ENCODE results near the gene ARMC8.
A peak's percentile ranks its signal among the peaks of the same experiment; 100 is the strongest.

The ARMC8 gene

DNA sequence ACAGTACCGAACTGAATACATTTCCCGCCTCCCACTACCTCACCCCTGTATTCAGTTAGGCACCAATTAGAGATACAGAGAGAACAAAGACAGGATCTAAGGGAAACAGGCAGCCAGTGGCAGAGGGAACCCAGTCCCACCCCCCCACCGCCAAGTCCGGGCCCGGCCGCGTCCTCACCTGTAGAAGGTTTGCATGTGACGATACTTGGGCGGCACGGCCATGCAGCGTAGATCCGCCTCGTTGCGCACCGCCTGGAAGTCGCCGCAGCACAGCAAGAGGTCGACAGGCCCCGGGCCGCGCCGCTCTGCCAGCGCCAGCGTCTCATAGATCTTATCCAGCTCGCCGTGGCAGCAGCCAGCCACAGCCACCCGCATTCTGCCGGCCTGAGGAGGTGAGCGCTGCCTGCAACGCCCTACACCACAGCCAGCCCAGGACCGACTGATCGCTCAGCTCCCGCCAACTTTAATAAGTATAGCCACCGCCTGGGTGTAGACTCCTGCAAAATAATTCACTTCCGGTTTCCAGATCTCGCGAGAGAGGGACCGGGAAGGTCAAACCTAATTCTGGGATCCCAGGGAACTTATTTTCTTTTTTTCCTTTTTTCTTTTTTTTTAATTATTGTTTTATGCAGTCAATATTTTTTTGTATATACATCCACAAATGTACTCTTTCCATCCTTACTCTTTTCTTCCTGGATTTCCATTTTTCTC, 12.5 kb upstream of the ARMC8 start, which contains the start of gene DBR1:
TSS of gene DBR1 (minus strand) at position 501 of the 711 bp plus-strand sequence. CDS start at position 375, 126 bp downstream.
- Histone ChIP-seq H3K4me2 (ENCODE audit: low read length) (peak within 1 kb of the TSS; percentile 79), H3K9me3 (replicated peaks; ENCODE audit: low read length) (no peaks in the 10 kb centered on the region)

DNA sequence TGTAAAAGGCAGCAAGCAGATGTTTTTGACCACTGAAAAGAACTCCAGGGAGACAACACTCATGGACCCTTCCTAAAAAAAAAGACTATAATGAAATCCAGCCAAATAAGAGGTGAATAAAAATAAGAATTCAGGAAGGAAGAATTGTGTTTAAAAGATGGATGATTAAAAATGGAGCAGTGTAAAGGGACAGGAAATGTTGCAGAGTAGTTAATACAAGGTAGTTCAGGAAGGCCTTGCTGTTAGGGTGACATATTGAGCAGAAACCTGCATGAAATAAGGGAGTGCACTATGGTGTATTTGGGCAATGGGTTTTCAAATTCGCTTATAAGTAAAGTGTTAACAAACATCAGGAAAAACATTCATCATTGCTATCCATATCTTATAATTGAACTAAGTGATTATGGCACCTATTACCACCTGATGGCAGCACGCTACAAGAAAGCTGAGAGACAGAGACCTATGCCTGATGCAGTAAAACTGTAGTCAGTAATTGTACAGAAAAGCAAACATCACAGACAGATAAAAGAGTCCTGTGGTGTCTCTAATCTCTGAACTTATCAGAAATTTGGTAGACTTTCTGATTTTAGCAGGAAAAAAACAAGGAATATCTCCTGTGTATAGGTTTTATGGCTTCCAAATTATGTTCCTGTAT, 6.6 kb upstream of the ARMC8 start:
- no peak overlapping the region for H3K4me3 ChIP-seq (ENCODE audit: low read length)
- no peaks in the 10 kb centered on the region for H3K27me3 ChIP-seq (ENCODE audit: control insufficient read depth, insufficient read depth, low read length)
- H3K9me3 ChIP-seq (replicated peaks; ENCODE audit: low read length): no peaks in the 10 kb centered on the region
- peaks cover 5% of the 10 kb centered on the region for H3K4me1 ChIP-seq (ENCODE audit: control insufficient read depth, insufficient read depth, low read length)
- no peaks in the 10 kb centered on the region for H3K36me3 ChIP-seq (ENCODE audit: insufficient read depth, low read length)
- no peak overlapping the region for H3K9ac ChIP-seq (ENCODE audit: low read depth, low read length)
- H3K4me2 ChIP-seq (ENCODE audit: low read length): no peak overlapping the region

More for the DNA sequence above, 12.5 kb upstream of the ARMC8 start, which contains the start of gene DBR1:
- peak within 1 kb of the TSS; percentile 89 for H3K9ac ChIP-seq (ENCODE audit: low read depth, low read length)
- peak within 1 kb of the TSS; percentile 83 for H3K4me3 ChIP-seq (ENCODE audit: low read length)
- H3K27me3 ChIP-seq (ENCODE audit: control insufficient read depth, insufficient read depth, low read length): no peaks in the 10 kb centered on the region
- H3K36me3 ChIP-seq (ENCODE audit: insufficient read depth, low read length): peaks cover 6% of the 10 kb centered on the region
- H3K4me1 ChIP-seq (ENCODE audit: control insufficient read depth, insufficient read depth, low read length): no peaks in the 10 kb centered on the region

DNA sequence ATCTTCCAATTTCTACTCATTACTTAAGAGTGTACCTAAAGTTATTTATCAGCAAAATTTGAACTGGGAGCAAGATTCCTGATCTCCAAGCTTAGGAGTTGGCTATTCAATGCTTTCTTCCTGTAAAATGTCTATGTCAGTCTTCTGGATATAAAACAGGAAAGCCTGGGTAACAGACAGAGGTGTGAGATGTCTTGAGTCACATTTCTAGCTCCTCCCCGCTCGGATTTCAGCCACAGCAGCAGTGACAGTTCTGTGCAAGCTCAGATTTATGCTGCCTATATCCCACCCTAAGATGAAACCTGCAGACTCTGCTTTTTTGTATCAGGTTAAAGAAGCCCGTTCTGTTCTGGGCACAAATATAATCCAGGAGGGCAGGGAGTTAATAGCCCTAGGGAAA, 2.1 kb upstream of the ARMC8 start:
- H3K4me1 ChIP-seq (ENCODE audit: control insufficient read depth, insufficient read depth, low read length): peaks cover 22% of the 10 kb centered on the region
- no peaks in the 10 kb centered on the region for H3K27me3 ChIP-seq (ENCODE audit: control insufficient read depth, insufficient read depth, low read length)
- H3K9ac ChIP-seq (ENCODE audit: low read depth, low read length): no peak overlapping the region
- no peaks in the 10 kb centered on the region for H3K9me3 ChIP-seq (replicated peaks; ENCODE audit: low read length)
- H3K36me3 ChIP-seq (ENCODE audit: insufficient read depth, low read length): peaks cover 7% of the 10 kb centered on the region
- H3K4me2 ChIP-seq (ENCODE audit: low read length): no peak overlapping the region
- H3K4me3 ChIP-seq (ENCODE audit: low read length): no peak overlapping the region

DNA sequence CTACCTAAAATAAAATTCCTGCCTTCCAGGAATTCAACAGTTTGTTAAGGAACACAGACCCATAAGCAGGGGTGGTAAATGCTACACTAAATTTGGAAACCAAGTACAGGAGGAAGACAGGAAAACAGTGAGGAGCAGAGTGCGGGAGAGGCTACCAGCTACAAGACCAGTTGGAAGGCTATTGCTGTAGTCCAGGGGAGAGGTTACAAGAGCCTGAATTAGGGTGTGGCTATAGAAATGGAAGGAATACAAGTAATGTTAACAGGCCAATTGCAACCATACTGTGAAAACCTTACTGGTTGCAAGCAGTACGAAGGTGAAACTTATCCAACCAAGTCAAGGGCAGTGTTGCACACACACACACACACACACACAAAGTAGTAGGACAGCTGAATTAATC, 880 bp upstream of the ARMC8 start:
- H3K4me2 ChIP-seq (ENCODE audit: low read length): peak overlapping the region; percentile 89
- H3K36me3 ChIP-seq (ENCODE audit: insufficient read depth, low read length): peaks cover 14% of the 10 kb centered on the region
- H3K9ac ChIP-seq (ENCODE audit: low read depth, low read length): peak overlapping the region; percentile 96
- no peaks in the 10 kb centered on the region for H3K9me3 ChIP-seq (replicated peaks; ENCODE audit: low read length)
- H3K4me1 ChIP-seq (ENCODE audit: control insufficient read depth, insufficient read depth, low read length): peaks cover 22% of the 10 kb centered on the region
- H3K27me3 ChIP-seq (ENCODE audit: control insufficient read depth, insufficient read depth, low read length): no peaks in the 10 kb centered on the region
- peak overlapping the region; percentile 96 for H3K4me3 ChIP-seq (ENCODE audit: low read length)

- peak overlapping the region; percentile 96 for H3K4me3 ChIP-seq (ENCODE audit: low read length)
- no peaks in the 10 kb centered on the region for H3K9me3 ChIP-seq (replicated peaks; ENCODE audit: low read length)
- H3K9ac ChIP-seq (ENCODE audit: low read depth, low read length): peak overlapping the region; percentile 96
- no peaks in the 10 kb centered on the region for H3K27me3 ChIP-seq (ENCODE audit: control insufficient read depth, insufficient read depth, low read length)
- peaks cover 20% of the 10 kb centered on the region for H3K36me3 ChIP-seq (ENCODE audit: insufficient read depth, low read length)
- H3K4me2 ChIP-seq (ENCODE audit: low read length): peak overlapping the region; percentile 89
- H3K4me1 ChIP-seq (ENCODE audit: control insufficient read depth, insufficient read depth, low read length): peaks cover 22% of the 10 kb centered on the region
Observed at GRCh38 chr3:138186803-138187295, 252 bp upstream of the ARMC8 start.

DNA sequence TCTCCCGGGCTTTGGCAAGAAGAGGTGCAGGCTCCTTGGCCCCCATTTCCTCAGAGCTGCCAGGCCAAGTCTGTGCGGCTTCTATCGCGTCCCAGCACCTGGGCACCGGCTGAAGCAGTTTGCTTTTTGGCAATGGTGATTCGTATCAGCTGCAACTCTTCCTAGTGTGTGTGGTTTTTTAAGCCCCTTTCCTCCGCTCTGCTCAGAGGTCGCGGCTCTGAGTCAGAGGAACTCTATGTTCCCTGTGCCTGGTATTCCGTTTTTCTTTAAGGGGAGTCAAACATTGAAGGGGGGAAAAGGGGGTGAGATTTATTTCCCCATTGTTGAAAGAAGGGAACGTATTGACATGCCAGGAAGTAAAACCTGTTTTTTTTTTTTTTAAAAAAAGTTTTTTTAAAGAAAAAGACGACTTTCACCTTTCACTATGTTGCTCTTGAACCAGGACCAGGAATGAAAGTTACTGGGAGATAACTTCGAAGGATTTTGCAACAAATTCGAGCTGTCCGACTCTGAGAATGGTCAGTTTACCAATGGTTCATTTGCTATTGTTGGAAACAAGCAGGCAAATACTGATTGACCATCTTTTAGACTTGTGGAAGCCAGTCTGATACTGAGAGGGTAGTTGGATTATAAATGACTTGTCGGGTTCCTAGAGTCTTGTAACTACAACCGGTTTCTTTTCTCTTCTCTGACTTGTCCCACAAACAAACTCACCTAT, 1.1 kb downstream of the ARMC8 start:
- Histone ChIP-seq H3K27me3 (ENCODE audit: control insufficient read depth, insufficient read depth, low read length) (no peaks in the 10 kb centered on the region), H3K4me3 (ENCODE audit: low read length) (peak overlapping the region; percentile 96), H3K4me1 (ENCODE audit: control insufficient read depth, insufficient read depth, low read length) (peaks cover 22% of the 10 kb centered on the region), H3K36me3 (ENCODE audit: insufficient read depth, low read length) (peaks cover 20% of the 10 kb centered on the region), H3K4me2 (ENCODE audit: low read length) (peak overlapping the region; percentile 89), H3K9ac (ENCODE audit: low read depth, low read length) (peak overlapping the region; percentile 96), H3K9me3 (replicated peaks; ENCODE audit: low read length) (no peaks in the 10 kb centered on the region)

- Histone ChIP-seq H3K4me3 (ENCODE audit: low read length) (no peak overlapping the region), H3K4me1 (ENCODE audit: control insufficient read depth, insufficient read depth, low read length) (peaks cover 6% of the 10 kb centered on the region), H3K4me2 (ENCODE audit: low read length) (peak overlapping the region; percentile 6), H3K9me3 (replicated peaks; ENCODE audit: low read length) (no peaks in the 10 kb centered on the region), H3K9ac (ENCODE audit: low read depth, low read length) (no peak overlapping the region), H3K36me3 (ENCODE audit: insufficient read depth, low read length) (peaks cover 17% of the 10 kb centered on the region), H3K27me3 (ENCODE audit: control insufficient read depth, insufficient read depth, low read length) (no peaks in the 10 kb centered on the region)
Observed at GRCh38 chr3:138195481-138195880, 8.4 kb downstream of the ARMC8 start.

DNA sequence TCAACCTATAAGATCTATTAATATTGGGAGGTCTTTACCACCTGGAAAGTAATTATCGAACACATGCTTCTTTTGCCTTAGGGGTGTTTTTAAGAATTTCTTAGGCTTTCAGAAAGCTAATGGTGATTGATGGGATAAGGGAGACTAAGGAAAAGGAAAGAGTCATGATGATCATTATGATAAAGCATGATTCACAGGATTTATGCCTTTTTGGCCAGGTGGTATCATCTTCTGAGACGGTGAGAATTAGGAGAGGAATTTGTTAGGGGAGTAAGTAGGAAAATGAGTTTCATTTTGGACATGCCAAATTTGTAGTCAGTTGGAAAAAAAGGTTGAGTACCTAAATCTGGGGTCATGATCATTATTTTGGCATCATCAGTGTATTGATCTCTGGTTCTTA, 8.9 kb downstream of the ARMC8 start:
- Histone ChIP-seq H3K9me3 (replicated peaks; ENCODE audit: low read length) (no peaks in the 10 kb centered on the region), H3K27me3 (ENCODE audit: control insufficient read depth, insufficient read depth, low read length) (no peaks in the 10 kb centered on the region), H3K4me2 (ENCODE audit: low read length) (no peak overlapping the region), H3K9ac (ENCODE audit: low read depth, low read length) (no peak overlapping the region), H3K4me3 (ENCODE audit: low read length) (no peak overlapping the region), H3K36me3 (ENCODE audit: insufficient read depth, low read length) (peaks cover 12% of the 10 kb centered on the region), H3K4me1 (ENCODE audit: control insufficient read depth, insufficient read depth, low read length) (peaks cover 6% of the 10 kb centered on the region)

DNA sequence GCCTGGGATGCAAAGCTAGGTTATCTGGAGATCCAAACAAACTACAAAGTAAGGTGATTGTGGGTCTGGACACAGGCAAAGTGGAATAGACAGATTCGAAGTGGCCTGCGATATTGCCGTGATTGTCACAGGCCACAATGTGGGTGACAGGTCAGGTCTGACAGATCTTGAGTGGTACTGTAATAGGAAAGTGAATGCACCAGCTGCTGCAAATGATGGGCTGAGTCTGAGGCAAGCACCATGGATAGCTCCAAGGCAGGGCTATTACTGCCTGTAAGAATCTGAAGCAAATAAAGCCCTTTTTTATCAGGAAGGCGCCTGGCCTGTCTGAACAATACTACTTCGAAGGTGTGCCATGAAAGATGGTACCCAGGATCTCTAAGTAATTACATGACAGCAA, 10.0 kb downstream of the ARMC8 start:
- Histone ChIP-seq H3K36me3 (ENCODE audit: insufficient read depth, low read length) (peaks cover 4% of the 10 kb centered on the region), H3K4me2 (ENCODE audit: low read length) (no peak overlapping the region)

GRCh38 chr3:138197524-138197923, 10.4 kb downstream of the ARMC8 start:
- peaks cover 4% of the 10 kb centered on the region for H3K36me3 ChIP-seq (ENCODE audit: insufficient read depth, low read length)
- no peaks in the 10 kb centered on the region for H3K9me3 ChIP-seq (replicated peaks; ENCODE audit: low read length)
- H3K4me3 ChIP-seq (ENCODE audit: low read length): no peak overlapping the region
- H3K4me1 ChIP-seq (ENCODE audit: control insufficient read depth, insufficient read depth, low read length): peaks cover 6% of the 10 kb centered on the region
- no peak overlapping the region for H3K4me2 ChIP-seq (ENCODE audit: low read length)
- H3K9ac ChIP-seq (ENCODE audit: low read depth, low read length): no peak overlapping the region
- H3K27me3 ChIP-seq (ENCODE audit: control insufficient read depth, insufficient read depth, low read length): no peaks in the 10 kb centered on the region

More for the DNA sequence above, 10.0 kb downstream of the ARMC8 start:
- Histone ChIP-seq H3K27me3 (ENCODE audit: control insufficient read depth, insufficient read depth, low read length) (no peaks in the 10 kb centered on the region), H3K4me3 (ENCODE audit: low read length) (no peak overlapping the region), H3K9ac (ENCODE audit: low read depth, low read length) (no peak overlapping the region), H3K4me1 (ENCODE audit: control insufficient read depth, insufficient read depth, low read length) (peaks cover 6% of the 10 kb centered on the region), H3K9me3 (replicated peaks; ENCODE audit: low read length) (no peaks in the 10 kb centered on the region)

DNA sequence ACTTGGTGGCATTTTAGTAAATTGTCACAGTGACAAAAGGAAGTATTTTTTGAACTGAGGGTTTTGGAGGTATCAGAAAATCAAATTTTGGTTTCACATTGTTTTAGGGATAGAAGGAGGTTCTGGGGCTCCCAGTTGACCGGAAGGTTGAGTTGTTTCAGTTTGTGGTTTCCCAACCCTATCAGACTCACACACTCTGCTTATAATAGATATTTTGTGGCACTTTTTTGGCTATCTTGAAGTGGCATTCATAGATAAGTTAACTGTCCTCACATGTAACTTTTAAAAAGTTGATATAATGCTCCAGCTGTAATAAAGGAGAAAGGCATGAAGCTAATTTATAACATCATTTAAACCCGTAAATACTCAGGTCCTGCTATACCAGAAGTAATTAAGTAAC, 12.8 kb downstream of the ARMC8 start:
- Histone ChIP-seq H3K9me3 (replicated peaks; ENCODE audit: low read length) (no peaks in the 10 kb centered on the region), H3K27me3 (ENCODE audit: control insufficient read depth, insufficient read depth, low read length) (no peaks in the 10 kb centered on the region), H3K4me1 (ENCODE audit: control insufficient read depth, insufficient read depth, low read length) (peaks cover 6% of the 10 kb centered on the region), H3K9ac (ENCODE audit: low read depth, low read length) (no peak overlapping the region), H3K4me3 (ENCODE audit: low read length) (no peak overlapping the region), H3K36me3 (ENCODE audit: insufficient read depth, low read length) (peaks cover 4% of the 10 kb centered on the region), H3K4me2 (ENCODE audit: low read length) (no peak overlapping the region)
